ENCODE data around the gene TOGARAM2. TPM values are rescaled to one million over a fixed set of nuclear protein-coding genes. Genes with fewer than 3 reads are reported as not detected.

Gene TOGARAM2
- total RNA-seq, 1 donor from 2014 or later = 0.35 TPM

DNA sequence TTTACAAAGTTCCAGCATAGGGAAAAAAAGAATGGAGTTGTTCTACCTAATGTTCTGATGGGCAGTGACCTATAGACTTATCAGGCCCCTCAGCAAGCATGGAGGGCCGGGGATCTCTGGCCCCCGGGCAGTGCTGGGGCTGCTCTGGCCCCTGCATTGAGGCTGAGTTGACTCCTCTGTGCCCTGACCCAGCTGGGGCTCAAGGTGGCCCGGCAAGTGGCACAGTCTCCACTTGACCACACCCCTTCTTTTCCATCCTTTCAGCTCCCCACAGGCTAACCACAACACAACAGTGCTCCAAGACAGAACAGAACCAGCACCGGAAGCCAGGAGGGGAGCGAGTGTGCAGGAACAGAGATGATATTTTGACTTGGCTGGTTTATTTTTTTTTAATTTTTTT, 19.9 kb downstream of the TOGARAM2 start:
- peaks cover 3% of the 10 kb centered on the region for H3K27me3 Mint-ChIP-seq (ENCODE audit: low read depth)
- H3K9me3 Mint-ChIP-seq = no peaks in the 10 kb centered on the region
- no peaks in the 10 kb centered on the region for H3K36me3 Mint-ChIP-seq (ENCODE audit: low read depth)
- no peak for DNase-seq (ENCODE audit: low read depth, low spot score)
- H3K4me1 Mint-ChIP-seq = peaks cover 4% of the 10 kb centered on the region
- H3K4me3 Mint-ChIP-seq = no peak overlapping the region
- TF ChIP-seq, protein P1, sequence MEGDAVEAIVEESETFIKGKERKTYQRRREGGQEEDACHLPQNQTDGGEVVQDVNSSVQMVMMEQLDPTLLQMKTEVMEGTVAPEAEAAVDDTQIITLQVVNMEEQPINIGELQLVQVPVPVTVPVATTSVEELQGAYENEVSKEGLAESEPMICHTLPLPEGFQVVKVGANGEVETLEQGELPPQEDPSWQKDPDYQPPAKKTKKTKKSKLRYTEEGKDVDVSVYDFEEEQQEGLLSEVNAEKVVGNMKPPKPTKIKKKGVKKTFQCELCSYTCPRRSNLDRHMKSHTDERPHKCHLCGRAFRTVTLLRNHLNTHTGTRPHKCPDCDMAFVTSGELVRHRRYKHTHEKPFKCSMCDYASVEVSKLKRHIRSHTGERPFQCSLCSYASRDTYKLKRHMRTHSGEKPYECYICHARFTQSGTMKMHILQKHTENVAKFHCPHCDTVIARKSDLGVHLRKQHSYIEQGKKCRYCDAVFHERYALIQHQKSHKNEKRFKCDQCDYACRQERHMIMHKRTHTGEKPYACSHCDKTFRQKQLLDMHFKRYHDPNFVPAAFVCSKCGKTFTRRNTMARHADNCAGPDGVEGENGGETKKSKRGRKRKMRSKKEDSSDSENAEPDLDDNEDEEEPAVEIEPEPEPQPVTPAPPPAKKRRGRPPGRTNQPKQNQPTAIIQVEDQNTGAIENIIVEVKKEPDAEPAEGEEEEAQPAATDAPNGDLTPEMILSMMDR (conservative IDR thresholded peaks at IDR 0.05) = no peak
- H3K27ac Mint-ChIP-seq (ENCODE audit: unreplicated experiment) = no peak overlapping the region

DNA sequence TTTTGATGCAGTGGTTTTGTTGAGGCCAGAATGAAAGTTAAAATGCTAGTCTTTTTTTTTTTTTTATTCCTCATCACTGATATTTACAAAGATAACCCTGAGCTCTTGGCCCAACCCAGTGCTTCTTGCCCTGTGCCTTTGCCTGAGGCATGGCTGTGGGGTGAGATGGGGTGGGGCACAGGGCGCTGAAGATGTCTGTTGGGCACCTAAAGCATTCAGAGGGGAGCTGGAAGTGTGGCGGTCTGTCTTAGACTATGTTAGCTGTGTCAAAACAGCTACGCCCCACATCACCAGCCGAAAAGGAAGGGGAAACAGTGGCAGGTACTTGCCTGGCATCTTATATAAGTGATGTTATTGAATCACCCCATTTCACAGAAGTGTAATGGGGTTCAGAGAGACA, 20.7 kb downstream of the TOGARAM2 start:
- TF ChIP-seq, protein P1 (conservative IDR thresholded peaks at IDR 0.05) = no peak
- no peak for DNase-seq (ENCODE audit: low read depth, low spot score)
- no peak overlapping the region for H3K27ac Mint-ChIP-seq (ENCODE audit: unreplicated experiment)

DNA sequence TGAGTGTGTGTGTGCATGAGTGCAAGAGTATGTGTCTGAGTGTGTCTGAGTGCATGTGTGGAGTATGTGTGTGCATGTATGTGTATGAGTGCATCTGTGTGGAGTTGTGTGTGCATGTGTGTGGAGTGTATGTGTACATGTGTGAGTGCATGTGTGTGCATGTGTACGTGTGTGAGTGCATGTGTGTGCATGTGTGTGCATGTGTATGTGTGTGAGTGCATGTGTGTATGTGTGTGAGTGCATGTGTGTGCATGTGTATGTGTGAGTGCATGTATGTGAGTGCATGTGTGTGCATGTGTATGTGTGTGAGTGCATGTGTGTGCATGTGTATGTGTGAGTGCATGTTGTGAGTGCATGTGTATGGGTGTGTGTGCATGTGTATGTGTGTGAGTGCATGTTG, 23.7 kb downstream of the TOGARAM2 start:
- Mint-ChIP-seq H3K9me3 (no peaks in the 10 kb centered on the region), H3K27me3 (ENCODE audit: low read depth) (no peaks in the 10 kb centered on the region), H3K4me3 (no peak overlapping the region), H3K27ac (ENCODE audit: unreplicated experiment) (no peak overlapping the region), H3K36me3 (ENCODE audit: low read depth) (no peaks in the 10 kb centered on the region), H3K4me1 (no peaks in the 10 kb centered on the region)
- TF ChIP-seq, protein P1 (conservative IDR thresholded peaks at IDR 0.05) = no peak
- no peak for DNase-seq (ENCODE audit: low read depth, low spot score)

More for the DNA sequence above, 20.7 kb downstream of the TOGARAM2 start:
- Mint-ChIP-seq H3K36me3 (ENCODE audit: low read depth) (no peaks in the 10 kb centered on the region), H3K27me3 (ENCODE audit: low read depth) (peaks cover 3% of the 10 kb centered on the region), H3K4me1 (peaks cover 3% of the 10 kb centered on the region), H3K9me3 (no peaks in the 10 kb centered on the region), H3K4me3 (no peak overlapping the region)

DNA sequence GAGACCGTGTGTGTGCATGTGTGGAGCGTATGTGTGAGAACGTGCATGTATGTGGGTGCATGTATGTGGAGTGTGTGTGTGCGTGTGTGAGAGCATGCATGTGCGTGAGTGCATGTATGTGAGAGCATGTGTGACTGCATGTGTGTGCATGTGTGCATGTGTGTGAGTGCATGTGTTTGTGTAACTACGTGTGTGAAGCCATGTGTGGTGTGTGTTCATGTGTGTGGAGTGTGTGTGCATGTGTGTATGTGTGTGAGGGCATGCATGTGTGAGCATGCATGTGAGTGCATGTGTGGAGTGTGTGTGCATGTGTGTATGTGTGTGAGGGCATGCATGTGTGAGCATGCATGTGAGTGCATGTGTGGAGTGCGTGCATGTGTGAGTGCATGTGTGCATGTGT, 24.2 kb downstream of the TOGARAM2 start:
- DNase-seq (ENCODE audit: low read depth, low spot score) = no peak
- Mint-ChIP-seq H3K4me1 (no peaks in the 10 kb centered on the region), H3K4me3 (no peak overlapping the region), H3K36me3 (ENCODE audit: low read depth) (no peaks in the 10 kb centered on the region), H3K27ac (ENCODE audit: unreplicated experiment) (no peak overlapping the region), H3K27me3 (ENCODE audit: low read depth) (no peaks in the 10 kb centered on the region), H3K9me3 (no peaks in the 10 kb centered on the region)
- TF ChIP-seq, protein P1 (conservative IDR thresholded peaks at IDR 0.05) = no peak

DNA sequence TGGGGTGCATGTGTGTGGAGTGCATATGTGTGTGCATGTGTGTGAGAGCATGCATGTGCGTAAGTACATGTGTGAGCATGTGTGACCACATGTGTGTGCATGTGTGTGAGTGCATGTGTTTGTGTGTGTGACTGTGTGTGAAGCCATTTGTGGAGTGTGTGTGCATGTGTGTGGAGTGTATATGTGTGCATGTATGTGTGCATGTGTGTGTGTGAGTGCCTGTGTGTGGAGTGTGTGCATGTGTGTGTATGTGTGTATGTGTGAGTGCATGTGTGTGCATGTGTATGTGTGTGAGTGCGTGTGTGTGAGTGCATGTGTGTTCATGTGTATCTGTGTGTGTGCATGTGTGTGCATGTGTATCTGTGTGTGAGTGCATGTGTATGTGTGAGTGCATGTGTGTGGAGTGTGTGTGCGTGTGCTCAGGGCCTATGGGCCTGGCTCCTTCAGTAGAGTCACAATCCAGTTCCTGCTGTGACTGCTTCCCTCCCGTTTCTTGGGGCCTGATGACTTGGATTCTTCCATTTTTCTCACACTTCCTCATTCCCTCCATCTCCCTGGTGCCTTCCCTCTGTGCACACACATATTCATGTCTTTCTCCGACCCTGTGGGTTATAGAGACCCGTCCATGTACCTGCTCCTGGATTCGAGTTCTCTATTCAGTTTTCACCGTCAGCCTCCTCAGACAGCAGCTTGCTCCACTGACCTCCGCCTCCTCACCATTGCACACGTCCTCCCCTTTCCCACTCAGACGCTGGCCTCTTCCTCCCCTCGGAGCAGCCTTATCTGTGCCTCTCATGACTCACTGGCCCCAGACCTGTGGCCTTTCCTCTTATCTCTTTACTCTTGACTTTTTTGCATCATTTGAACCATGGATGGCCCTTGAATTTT, 25.2 kb downstream of the TOGARAM2 start:
- no peak overlapping the region for H3K27ac Mint-ChIP-seq (ENCODE audit: unreplicated experiment)
- H3K4me3 Mint-ChIP-seq = no peak overlapping the region
- DNase-seq (ENCODE audit: low read depth, low spot score) = no peak
- H3K27me3 Mint-ChIP-seq (ENCODE audit: low read depth) = no peaks in the 10 kb centered on the region
- H3K36me3 Mint-ChIP-seq (ENCODE audit: low read depth) = no peaks in the 10 kb centered on the region
- TF ChIP-seq, protein P1 (conservative IDR thresholded peaks at IDR 0.05) = no peak
- H3K9me3 Mint-ChIP-seq = no peaks in the 10 kb centered on the region
- H3K4me1 Mint-ChIP-seq = peaks cover 8% of the 10 kb centered on the region

All from neural crest cell (in vitro differentiated cells).